ENCODE measurements around the gene KCNH2.

Gene KCNH2

GRCh38 chr7:151007469-151007898 is 29.4 kb upstream of the KCNH2 start:
- TF ChIP-seq CTCF (IDR thresholded peaks at IDR 0.05; ENCODE audit: low read depth, low read length, missing control alignments): no peak
- no peak for DNase-seq (ENCODE audit: low read depth)
- no peak overlapping the region for H3K4me3 ChIP-seq (ENCODE audit: low read depth, low read length)

- no peak overlapping the region for H3K4me3 ChIP-seq (ENCODE audit: low read depth, low read length)
- TF ChIP-seq CTCF (IDR thresholded peaks at IDR 0.05; ENCODE audit: low read depth, low read length, missing control alignments): no peak
- no peak for DNase-seq (ENCODE audit: low read depth)
Measured at GRCh38 chr7:151006590-151007300, 28.6 kb upstream of the KCNH2 start.

GRCh38 chr7:151005566-151005965 is 27.4 kb upstream of the KCNH2 start:
- no peak for TF ChIP-seq CTCF (IDR thresholded peaks at IDR 0.05; ENCODE audit: low read depth, low read length, missing control alignments)

GRCh38 chr7:151003572-151003971 is 25.5 kb upstream of the KCNH2 start:
- DNase-seq (ENCODE audit: low read depth): no peak
- TF ChIP-seq CTCF (IDR thresholded peaks at IDR 0.05; ENCODE audit: low read depth, low read length, missing control alignments): no peak
- no peak overlapping the region for H3K4me3 ChIP-seq (ENCODE audit: low read depth, low read length)

More at GRCh38 chr7:151005566-151005965, 27.4 kb upstream of the KCNH2 start:
- DNase-seq (ENCODE audit: low read depth): no peak
- no peak overlapping the region for H3K4me3 ChIP-seq (ENCODE audit: low read depth, low read length)

GRCh38 chr7:151001546-151001945 is 23.4 kb upstream of the KCNH2 start:
- no peak for DNase-seq (ENCODE audit: low read depth)
- TF ChIP-seq CTCF (IDR thresholded peaks at IDR 0.05; ENCODE audit: low read depth, low read length, missing control alignments): no peak
- no peak overlapping the region for H3K4me3 ChIP-seq (ENCODE audit: low read depth, low read length)

GRCh38 chr7:151000897-151001495 is 22.9 kb upstream of the KCNH2 start:
- DNase-seq (ENCODE audit: low read depth): no peak
- TF ChIP-seq CTCF (IDR thresholded peaks at IDR 0.05; ENCODE audit: low read depth, low read length, missing control alignments): no peak

More at GRCh38 chr7:151000897-151001495, 22.9 kb upstream of the KCNH2 start:
- no peak overlapping the region for H3K4me3 ChIP-seq (ENCODE audit: low read depth, low read length)
